Activated CD8-positive, alpha-beta memory T cell treated with anti-CD3 and anti-CD28 coated beads, Interleukin-2, amount 10 ng/mL, durations not matched to agents 7 days and 5 days (primary cell): ENCODE measurements around the gene DLGAP1. TPM values are rescaled to one million over a fixed set of nuclear protein-coding genes. Genes with fewer than 3 reads are reported as not detected.
"Not testable (repeated sequence)": the region's sequence is repeated elsewhere in the genome, so short reads cannot be mapped to it uniquely, and the experiment has no call there.

Experiments
- ATAC-seq: fragments of 150-1000 bp; cut with Tn5 transposase; one replicate; pipeline ENCODE4 v1.10.0; 2021; ENCODE audit warnings: moderate library complexity
- CTCF ChIA-PET: fragments of 350-600 bp; sonication (Branson Sonifier 250); formaldehyde crosslinking; loops from one replicate; lab custom pipeline; 2021; ENCODE audit warnings: antibody characterized with exemption; lab: Charles Lee
- DNase-seq: peaks from one replicate; pipeline ENCODE4 v3.0.0-alpha.2; 2020
- H3K27ac Mint-ChIP-seq: one replicate; pipeline ENCODE4 v1.8.0; 2021; ENCODE audit warnings: mild to moderate bottlenecking, mixed read lengths
- H3K27me3 Mint-ChIP-seq: one replicate; pipeline ENCODE4 v1.8.0; 2021; ENCODE audit warnings: mixed read lengths
- H3K36me3 Mint-ChIP-seq: one replicate; pipeline ENCODE4 v1.8.0; 2021; ENCODE audit warnings: mild to moderate bottlenecking, mixed read lengths
- H3K4me1 Mint-ChIP-seq: one replicate; pipeline ENCODE4 v1.8.0; 2021; ENCODE audit warnings: mixed read lengths
- H3K4me3 Mint-ChIP-seq: one replicate; pipeline ENCODE4 v1.8.0; 2021; ENCODE audit warnings: mild to moderate bottlenecking, moderate library complexity, mixed read lengths
- H3K9me3 Mint-ChIP-seq: one replicate; pipeline ENCODE4 v1.8.0; 2022; ENCODE audit warnings: low read depth, mixed read lengths
- total RNA-seq, 2 experiments: library from RNA; stranded (reverse); gene quantifications; one replicate each; pipeline ENCODE4 v1.2.3, GENCODE V29; 2021

The DLGAP1 gene
- total RNA-seq, 2 experiments from 2014 or later = not detected

DNA sequence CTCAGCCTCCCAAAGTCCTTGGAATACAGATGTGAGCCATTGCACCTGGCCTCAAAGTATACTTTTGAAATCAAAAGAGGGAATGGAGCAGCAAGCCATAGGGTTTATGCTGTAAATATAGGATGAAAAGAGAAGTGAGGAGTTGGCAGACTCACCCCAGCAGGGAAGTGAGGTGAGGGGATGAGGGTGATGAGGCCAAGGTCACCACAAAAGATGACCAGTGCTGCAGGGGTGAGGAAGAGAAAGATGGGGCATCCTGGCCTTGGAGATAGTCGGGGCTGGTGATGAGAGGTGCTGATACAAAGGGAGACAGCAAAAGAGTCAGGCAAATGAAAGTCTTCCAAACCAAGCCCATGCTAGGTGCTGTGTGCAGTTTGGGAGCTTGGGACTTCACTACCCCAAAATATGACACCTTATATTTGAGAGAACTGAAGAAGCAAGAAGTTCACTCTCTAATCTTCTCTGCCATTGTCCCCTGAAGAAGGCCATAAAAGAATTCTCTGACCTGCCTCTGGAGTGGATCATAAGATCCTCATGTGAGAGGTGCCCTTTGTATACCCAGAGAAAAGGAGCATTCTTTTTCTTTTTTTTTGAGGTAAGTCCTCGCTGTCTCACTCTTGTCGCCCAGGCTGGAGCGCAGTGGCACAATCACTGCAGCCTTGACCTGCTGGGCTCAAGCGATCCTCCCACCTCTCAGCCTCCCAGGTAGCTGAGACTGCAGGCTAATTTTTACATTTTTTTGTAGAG lies 974.1 kb downstream of the DLGAP1 start:
- Mint-ChIP-seq H3K36me3 (no peaks in the 10 kb centered on the region), H3K4me3 (no peak overlapping the region), H3K27me3 (peaks cover 18% of the 10 kb centered on the region), H3K4me1 (peaks cover 10% of the 10 kb centered on the region), H3K27ac (no peak overlapping the region), H3K9me3 (no peaks in the 10 kb centered on the region)
- ATAC-seq = no peak
- DNase-seq = no peak
- CTCF ChIA-PET = interaction anchor here (1.0 to 1.5 kb wide), 3 partner anchors 15 to 34 kb away, joined by 3 to 4 read pairs (median 4); no protein-coding TSS in a partner anchor

DNA sequence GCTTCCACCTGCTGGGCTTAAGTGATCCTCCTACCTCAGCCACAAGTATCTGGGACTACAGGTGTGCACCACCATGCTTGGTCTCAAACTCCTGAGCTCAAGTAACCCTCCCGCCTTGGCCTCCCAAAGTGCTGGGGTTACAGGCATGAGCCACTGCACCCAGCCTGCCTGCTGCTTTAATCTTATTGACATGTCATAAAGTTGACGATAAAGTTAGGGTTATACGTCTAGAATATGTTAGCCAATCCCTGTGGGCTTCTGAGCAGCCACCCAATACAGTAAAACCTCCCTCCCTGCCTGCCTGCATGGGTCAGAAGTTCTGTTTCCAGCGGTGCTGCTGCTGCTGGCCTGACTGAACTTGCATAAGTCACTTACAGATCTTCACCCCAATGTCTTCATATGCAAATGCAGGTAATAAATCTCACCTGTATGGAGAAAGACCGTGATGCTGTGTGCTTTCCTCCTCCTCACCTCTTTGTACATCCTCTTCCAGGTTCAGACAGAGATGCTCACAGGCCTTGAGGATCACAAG lies 975.1 kb downstream of the DLGAP1 start:
- CTCF ChIA-PET = no interaction called here

DNA sequence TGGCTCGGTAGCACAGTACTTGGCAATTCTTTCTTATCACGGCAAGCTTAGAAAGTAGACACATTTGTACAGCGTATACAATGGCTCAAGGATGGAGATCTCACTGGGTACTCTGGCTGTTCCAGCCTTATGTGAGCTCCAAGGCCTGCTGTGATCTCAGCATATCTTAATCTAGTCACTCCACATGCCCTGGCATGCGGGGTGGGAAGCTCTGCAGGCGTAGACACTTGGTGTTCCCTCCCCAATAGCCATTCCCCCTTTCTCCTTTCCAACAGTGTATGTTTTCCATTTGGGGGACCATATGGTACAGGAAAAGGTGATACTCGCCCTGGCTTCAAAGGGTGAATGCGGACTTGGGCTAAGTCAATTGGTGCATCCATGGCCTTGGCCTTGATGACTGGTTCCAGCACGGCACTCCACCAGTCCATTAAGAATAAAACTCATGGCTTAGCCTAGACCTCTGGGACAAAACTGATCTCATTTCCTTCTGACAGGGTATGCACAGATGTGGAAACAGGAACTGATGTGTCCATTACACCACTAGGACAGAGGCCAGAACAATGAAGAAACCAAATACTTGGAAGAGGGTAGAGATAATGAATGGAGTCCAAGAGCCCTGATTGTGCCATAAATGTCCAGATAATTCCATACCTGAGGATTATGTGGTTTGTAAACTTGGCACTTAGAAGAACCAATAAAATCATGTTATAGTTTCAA lies 976.7 kb downstream of the DLGAP1 start:
- H3K27ac Mint-ChIP-seq = no peak overlapping the region
- peaks cover 3% of the 10 kb centered on the region for H3K36me3 Mint-ChIP-seq
- DNase-seq = no peak
- H3K4me3 Mint-ChIP-seq = no peak overlapping the region
- peaks cover 6% of the 10 kb centered on the region for H3K4me1 Mint-ChIP-seq
- no peak for ATAC-seq
- no peaks in the 10 kb centered on the region for H3K9me3 Mint-ChIP-seq
- CTCF ChIA-PET = interaction anchor here (0.9 kb wide), 1 partner anchor 24 kb away, joined by 3 read pairs; no protein-coding TSS in a partner anchor
- H3K27me3 Mint-ChIP-seq = peaks cover 23% of the 10 kb centered on the region

More for the DNA sequence above, 975.1 kb downstream of the DLGAP1 start:
- DNase-seq (no peak), ATAC-seq (no peak)
- no peak overlapping the region for H3K4me3 Mint-ChIP-seq
- H3K27me3 Mint-ChIP-seq = peaks cover 18% of the 10 kb centered on the region
- no peaks in the 10 kb centered on the region for H3K36me3 Mint-ChIP-seq
- no peaks in the 10 kb centered on the region for H3K9me3 Mint-ChIP-seq
- peaks cover 6% of the 10 kb centered on the region for H3K4me1 Mint-ChIP-seq
- H3K27ac Mint-ChIP-seq = no peak overlapping the region

DNA sequence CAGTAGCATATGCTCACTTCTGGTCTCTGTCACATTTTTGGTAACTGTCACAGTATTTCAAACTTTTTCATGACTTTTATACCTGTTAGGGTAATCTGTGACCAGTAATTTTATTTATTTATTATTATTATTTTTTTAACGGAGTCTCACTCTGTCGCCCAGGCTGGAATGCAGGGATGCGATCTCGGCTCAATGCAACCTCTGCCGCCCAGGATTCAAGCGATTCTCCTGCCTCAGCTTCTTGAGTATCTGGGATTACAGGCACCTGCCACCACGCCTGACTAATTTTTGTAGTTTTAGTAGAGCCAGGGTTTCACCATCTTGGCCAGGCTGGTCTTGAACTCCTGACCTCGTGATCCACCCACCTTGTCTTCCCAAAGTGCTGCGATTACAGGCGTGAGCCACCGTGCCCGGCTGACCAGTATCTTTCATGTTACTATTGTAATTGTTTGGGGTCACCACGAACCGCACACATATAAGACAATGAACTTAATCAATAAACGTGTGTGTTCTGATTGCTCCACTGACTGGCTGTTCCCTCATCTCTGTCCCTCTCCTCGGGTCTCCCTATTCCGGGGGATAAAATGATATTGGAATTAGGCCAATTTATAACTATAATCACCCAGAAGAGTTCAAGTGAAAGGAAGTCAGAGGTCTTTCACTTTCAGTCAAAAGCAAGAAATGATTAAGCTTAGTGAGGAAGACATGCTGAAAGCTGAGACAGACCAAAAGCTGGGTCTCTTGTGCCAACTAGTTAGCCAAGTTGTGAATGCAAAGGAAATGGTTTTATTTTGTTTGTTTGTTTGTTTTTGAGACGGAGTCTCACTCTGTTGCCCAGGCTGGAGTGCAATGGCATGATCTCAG lies 982.2 kb downstream of the DLGAP1 start:
- CTCF ChIA-PET = interaction anchor here (1.2 to 2.1 kb wide), 6 partner anchors 12 to 194 kb away, joined by 3 to 11 read pairs (median 6); no protein-coding TSS in a partner anchor
- no peaks in the 10 kb centered on the region for H3K9me3 Mint-ChIP-seq
- no peak for DNase-seq
- peak; percentile 84 for ATAC-seq
- no peak overlapping the region for H3K4me3 Mint-ChIP-seq
- H3K36me3 Mint-ChIP-seq = peaks cover 3% of the 10 kb centered on the region
- peaks cover 13% of the 10 kb centered on the region for H3K4me1 Mint-ChIP-seq
- no peak overlapping the region for H3K27ac Mint-ChIP-seq
- peaks cover 9% of the 10 kb centered on the region for H3K27me3 Mint-ChIP-seq

DNA sequence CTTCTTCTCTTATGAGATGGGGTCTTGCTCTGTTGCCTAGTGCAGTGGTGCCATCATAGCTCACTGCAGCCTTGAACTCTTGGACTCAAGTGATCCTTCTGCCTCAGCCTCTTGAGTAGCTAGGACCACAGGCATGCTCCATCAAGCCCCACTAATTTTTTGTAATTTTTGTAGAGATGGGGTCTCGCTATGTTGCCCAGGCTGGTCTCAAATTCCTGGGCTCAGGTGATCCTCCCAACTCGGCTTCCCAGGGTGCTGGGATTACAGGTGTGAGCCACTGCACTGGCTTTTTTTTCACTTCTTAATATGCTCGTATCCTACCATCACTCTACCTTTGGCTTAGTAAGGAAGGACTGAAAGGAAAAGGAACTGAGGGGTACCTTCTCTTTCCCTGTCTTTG lies 983.0 kb downstream of the DLGAP1 start:
- not testable (repeated sequence) for ATAC-seq, DNase-seq, H3K4me3 Mint-ChIP-seq, H3K36me3 Mint-ChIP-seq, H3K27ac Mint-ChIP-seq, H3K9me3 Mint-ChIP-seq, H3K27me3 Mint-ChIP-seq
- peaks cover 13% of the 10 kb centered on the region for H3K4me1 Mint-ChIP-seq
- CTCF ChIA-PET = interaction anchor here (1.3 kb wide), 1 partner anchor 19 kb away, joined by 5 read pairs; no protein-coding TSS in a partner anchor

DNA sequence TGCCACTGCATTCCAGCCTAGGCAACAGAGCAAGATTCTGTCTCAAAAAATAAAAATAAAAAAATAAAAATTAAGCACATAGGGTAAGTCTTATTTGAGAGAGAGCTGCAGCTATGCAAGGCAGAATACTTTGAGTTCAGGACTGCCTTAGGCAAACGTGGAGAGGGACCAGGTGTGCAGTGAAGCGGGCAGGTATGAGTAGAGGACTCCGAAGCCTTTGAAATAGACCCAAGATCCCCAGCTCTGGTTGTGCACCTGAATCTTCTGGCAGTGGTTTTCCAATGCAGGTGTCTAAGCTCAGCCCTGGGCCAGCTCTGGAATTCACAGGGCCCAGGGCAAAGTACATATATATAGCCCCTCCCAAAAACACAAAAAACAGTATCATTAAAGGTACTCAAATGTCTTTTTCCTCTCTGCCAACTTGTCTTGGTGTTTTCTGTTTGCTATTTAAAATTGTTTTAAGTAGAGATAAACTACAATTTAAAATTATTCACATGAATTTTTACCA lies 983.9 kb downstream of the DLGAP1 start:
- Mint-ChIP-seq H3K4me1 (peaks cover 15% of the 10 kb centered on the region), H3K9me3 (no peaks in the 10 kb centered on the region), H3K27ac (no peak overlapping the region), H3K36me3 (peaks cover 3% of the 10 kb centered on the region), H3K4me3 (no peak overlapping the region), H3K27me3 (peaks cover 6% of the 10 kb centered on the region)
- CTCF ChIA-PET = interaction anchor here (1.0 to 1.3 kb wide), 2 partner anchors 10 to 18 kb away, joined by 3 to 5 read pairs; no protein-coding TSS in a partner anchor
- ATAC-seq (no peak), DNase-seq (no peak)

DNA sequence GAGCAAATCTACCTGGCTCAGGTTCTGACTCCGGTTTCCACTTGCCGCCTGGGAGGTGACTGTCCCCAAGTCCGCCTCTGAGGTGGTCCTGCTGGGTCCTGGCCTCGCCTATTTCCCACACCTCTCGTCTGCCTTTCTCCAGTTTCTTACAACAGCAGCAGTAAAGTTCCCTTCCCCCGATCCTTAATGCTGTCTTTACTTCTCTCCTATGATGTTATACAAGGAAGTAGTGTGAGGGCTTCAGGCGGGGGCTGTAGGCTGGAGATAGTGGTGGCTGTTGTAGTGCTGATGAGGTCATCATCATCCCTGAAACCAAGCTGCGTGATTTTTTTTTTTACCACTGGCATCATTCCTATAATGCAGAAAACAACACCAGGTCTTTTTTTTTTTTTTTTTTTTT lies 986.3 kb downstream of the DLGAP1 start:
- no peak overlapping the region for H3K27ac Mint-ChIP-seq
- peaks cover 13% of the 10 kb centered on the region for H3K4me1 Mint-ChIP-seq
- DNase-seq (no peak), ATAC-seq (no peak)
- H3K9me3 Mint-ChIP-seq = no peaks in the 10 kb centered on the region
- H3K4me3 Mint-ChIP-seq = no peak overlapping the region
- CTCF ChIA-PET = interaction anchor here (0.7 to 1.0 kb wide), 3 partner anchors 10 to 406 kb away, joined by 3 to 4 read pairs (median 3); no protein-coding TSS in a partner anchor
- H3K36me3 Mint-ChIP-seq = no peaks in the 10 kb centered on the region
- peaks cover 2% of the 10 kb centered on the region for H3K27me3 Mint-ChIP-seq

DNA sequence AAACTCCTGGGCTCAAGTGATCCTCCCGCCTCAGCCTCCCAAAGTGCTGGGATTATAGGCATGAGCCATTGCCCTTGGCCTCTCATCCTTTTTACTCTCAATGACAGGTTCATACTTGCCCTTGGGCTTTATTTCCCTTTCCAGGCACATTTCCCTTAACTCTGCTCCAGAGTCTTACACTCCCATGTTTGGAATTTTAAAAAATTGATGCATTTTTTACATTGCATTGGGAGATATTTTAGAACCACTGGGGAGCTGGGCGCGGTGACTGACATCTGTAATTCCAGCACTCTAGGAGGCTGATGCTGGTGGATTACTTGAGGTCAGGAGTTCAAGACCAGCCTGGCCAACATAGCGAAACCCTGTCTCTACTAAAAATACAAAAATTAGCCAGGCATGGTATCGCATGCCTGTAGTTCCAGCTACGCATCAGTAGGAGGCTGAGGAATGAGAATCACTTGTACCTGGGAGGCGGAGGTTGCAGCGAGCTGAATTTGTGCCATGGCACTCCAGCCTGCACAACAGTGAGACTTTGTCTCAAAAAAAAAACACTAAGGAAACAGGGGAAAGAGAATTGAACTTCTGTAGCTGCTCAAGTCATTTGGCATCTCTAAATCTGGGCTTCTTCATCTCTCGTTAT lies 986.9 kb downstream of the DLGAP1 start:
- ATAC-seq (no peak), DNase-seq (no peak)
- Mint-ChIP-seq H3K27me3 (no peaks in the 10 kb centered on the region), H3K36me3 (no peaks in the 10 kb centered on the region), H3K4me1 (peaks cover 6% of the 10 kb centered on the region), H3K27ac (no peak overlapping the region), H3K4me3 (no peak overlapping the region), H3K9me3 (no peaks in the 10 kb centered on the region)
- CTCF ChIA-PET = interaction anchor here (0.7 to 0.9 kb wide), 2 partner anchors 9 to 405 kb away, joined by 3 read pairs; no protein-coding TSS in a partner anchor

DNA sequence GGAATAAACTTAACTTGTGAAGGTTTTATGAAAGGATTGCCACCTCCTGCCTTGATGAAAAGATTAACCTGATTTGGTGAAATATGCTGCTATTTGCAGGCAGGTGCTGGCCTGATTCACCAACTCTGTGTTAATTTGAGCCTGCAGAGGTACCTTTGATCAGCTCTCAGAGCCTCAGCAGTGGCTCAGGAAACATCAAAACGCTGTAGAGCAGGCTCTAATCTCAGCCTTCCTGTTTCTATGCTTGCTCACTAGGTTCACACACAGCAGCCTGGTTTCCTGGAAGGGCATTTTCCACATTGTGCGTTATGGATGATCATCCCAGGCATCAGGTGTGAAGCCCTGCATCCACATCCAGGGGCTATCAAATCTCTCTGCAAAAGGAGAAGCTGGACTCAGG lies 988.2 kb downstream of the DLGAP1 start:
- CTCF ChIA-PET = interaction anchor here (0.9 to 1.9 kb wide), 4 partner anchors 12 to 199 kb away, joined by 3 to 5 read pairs (median 4); no protein-coding TSS in a partner anchor
- ATAC-seq (no peak), DNase-seq (no peak)
- H3K4me3 Mint-ChIP-seq = no peak overlapping the region
- H3K9me3 Mint-ChIP-seq = no peaks in the 10 kb centered on the region
- H3K27ac Mint-ChIP-seq = no peak overlapping the region
- H3K4me1 Mint-ChIP-seq = peaks cover 2% of the 10 kb centered on the region
- H3K36me3 Mint-ChIP-seq = peaks cover 7% of the 10 kb centered on the region
- H3K27me3 Mint-ChIP-seq = no peaks in the 10 kb centered on the region

DNA sequence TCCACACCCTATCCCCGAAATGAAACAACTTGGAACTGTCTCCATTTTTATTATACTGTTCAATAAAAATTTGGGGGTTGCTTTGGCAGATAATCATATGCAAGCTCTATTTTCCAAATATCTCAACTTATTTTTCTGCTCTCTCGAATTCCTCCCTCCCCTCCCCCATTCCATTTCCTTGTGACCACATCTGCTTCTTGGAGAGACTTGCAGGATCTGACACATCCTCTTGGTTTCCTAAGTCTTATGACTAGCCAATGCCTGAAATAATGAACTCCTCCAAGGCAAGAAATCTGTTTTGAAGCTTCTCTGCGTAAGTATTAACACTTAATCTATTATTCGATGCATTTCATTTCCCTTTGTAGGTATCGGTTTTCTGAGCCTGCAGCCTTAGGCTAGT lies 989.1 kb downstream of the DLGAP1 start:
- CTCF ChIA-PET = interaction anchor here (0.6 to 1.9 kb wide), 5 partner anchors 11 to 200 kb away, joined by 3 to 5 read pairs (median 4); no protein-coding TSS in a partner anchor
- ATAC-seq (no peak), DNase-seq (no peak)
- H3K27ac Mint-ChIP-seq = no peak overlapping the region
- no peaks in the 10 kb centered on the region for H3K9me3 Mint-ChIP-seq
- no peaks in the 10 kb centered on the region for H3K27me3 Mint-ChIP-seq
- peaks cover 11% of the 10 kb centered on the region for H3K36me3 Mint-ChIP-seq
- no peak overlapping the region for H3K4me3 Mint-ChIP-seq
- H3K4me1 Mint-ChIP-seq = peaks cover 2% of the 10 kb centered on the region

DNA sequence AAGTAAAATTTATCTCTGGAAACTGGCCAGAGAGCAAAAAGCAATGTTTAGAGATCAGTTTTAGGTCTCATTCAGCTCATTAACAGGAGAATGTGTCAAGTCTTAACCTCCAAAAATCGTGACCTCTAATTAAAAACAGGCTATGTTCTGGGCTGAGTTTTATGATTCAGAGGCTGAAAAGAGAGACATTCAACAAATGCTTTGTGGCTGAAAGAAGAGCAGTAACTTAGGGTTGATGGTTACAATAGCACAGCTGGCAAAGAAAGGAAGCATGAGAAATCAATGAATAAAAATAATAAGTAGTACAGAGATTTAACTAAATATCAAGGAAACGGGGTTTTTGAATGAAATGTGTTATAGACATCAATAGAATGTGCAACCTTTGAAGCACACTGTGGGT lies 992.1 kb downstream of the DLGAP1 start:
- Mint-ChIP-seq H3K36me3 (peaks cover 22% of the 10 kb centered on the region), H3K4me1 (peaks cover 18% of the 10 kb centered on the region), H3K4me3 (no peak overlapping the region), H3K27me3 (no peaks in the 10 kb centered on the region), H3K27ac (no peak overlapping the region), H3K9me3 (no peaks in the 10 kb centered on the region)
- DNase-seq (no peak), ATAC-seq (no peak)
- CTCF ChIA-PET = interaction anchor here (1.1 to 7.3 kb wide), 7 partner anchors 8 to 202 kb away, joined by 3 to 41 read pairs (median 4); no protein-coding TSS in a partner anchor

DNA sequence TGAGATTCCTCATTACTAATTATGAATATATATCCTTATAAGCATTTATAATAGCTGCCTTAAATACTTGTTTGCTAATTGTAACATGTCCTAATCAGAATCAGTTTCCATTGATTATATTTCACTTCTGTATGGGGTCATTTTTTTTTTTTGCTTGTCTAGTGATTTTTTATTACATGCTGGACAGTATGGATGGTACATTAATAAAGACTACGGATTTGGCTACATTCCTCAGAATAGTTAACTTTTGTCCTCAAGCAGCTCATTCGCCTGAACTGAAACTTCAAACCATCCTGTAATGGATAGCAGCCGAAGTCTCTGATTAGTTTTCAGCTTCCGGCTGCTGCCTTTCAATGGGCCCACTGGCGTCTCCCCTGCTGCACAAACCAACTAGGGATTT lies 993.4 kb downstream of the DLGAP1 start:
- ATAC-seq (no peak), DNase-seq (no peak)
- Mint-ChIP-seq H3K27ac (no peak overlapping the region), H3K36me3 (peaks cover 33% of the 10 kb centered on the region), H3K27me3 (no peaks in the 10 kb centered on the region), H3K4me1 (peaks cover 27% of the 10 kb centered on the region), H3K9me3 (no peaks in the 10 kb centered on the region), H3K4me3 (no peak overlapping the region)
- CTCF ChIA-PET = interaction anchor here (0.9 to 7.3 kb wide), 6 partner anchors 10 to 204 kb away, joined by 3 to 41 read pairs (median 6); no protein-coding TSS in a partner anchor
